HUES6 (cell line): Measurements from ENCODE around the gene CPTP.
A peak's percentile ranks its signal among the peaks of the same experiment; 100 is the strongest.

Experiments
- H3K27ac ChIP-seq: 2 replicates; pipeline ENCODE4 v1.7.0; 2013; ENCODE audit warnings: low read depth, mild to moderate bottlenecking, low read length, inconsistent platforms
- H3K27me3 ChIP-seq: 2 replicates; pipeline ENCODE4 v1.6.1; 2013; ENCODE audit warnings: low read length; ENCODE audit not compliant: control insufficient read depth, insufficient read depth
- H3K36me3 ChIP-seq: 2 replicates; pipeline ENCODE4 v1.6.1; 2013; ENCODE audit warnings: low read length; ENCODE audit not compliant: control insufficient read depth, insufficient read depth
- H3K4me1 ChIP-seq: 2 replicates; pipeline ENCODE4 v1.6.1; 2013; ENCODE audit warnings: low read length; ENCODE audit not compliant: control insufficient read depth, insufficient read depth
- H3K4me3 ChIP-seq: 2 replicates; pipeline ENCODE4 v1.5.1; 2013; ENCODE audit warnings: low read depth, low read length
- H3K9ac ChIP-seq: one replicate; pipeline ENCODE4 v1.6.1; 2013; ENCODE audit warnings: mild to moderate bottlenecking, low read length
- H3K9me3 ChIP-seq: 2 replicates; pipeline ENCODE4 v1.6.1; 2013; ENCODE audit warnings: low read depth, low read length; ENCODE audit not compliant: control insufficient read depth, insufficient read depth

Gene CPTP

DNA sequence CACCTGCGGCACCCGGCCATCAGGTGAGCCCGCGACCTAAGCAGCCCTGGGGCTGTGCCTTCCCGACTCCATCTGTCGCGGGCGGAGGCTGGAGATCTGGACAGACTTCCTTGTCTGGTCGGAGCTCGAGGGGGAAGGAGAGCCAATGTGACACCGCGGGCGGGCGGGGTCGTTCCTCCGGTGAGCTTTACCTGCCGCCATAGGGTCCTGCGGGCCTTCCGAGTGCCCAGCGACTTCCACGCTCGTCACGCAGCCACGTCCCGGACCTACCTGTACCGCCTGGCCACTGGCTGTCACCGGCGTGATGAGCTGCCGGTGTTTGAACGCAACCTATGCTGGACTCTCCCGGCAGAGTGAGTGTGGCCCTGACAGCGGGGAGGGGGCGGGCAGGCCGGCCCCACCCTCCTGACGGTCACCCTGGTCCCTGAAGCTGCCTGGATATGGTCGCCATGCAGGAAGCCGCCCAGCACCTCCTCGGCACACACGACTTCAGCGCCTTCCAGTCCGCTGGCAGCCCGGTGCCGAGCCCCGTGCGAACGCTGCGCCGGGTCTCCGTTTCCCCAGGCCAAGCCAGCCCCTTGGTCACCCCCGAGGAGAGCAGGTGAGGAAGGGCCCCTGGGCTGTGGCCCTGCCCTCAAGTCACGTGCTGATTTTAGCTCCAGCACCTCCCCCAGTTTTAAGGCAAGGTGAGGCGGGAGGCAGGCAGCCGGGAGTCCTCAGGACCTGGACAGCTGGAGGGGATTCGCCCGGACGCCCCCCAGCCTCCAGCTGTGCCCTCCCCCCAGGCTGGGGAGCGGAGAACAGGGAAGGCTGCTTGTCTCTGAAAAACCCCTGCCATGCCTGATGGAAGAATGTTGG is 15.1 kb upstream of the CPTP start:
- Histone ChIP-seq H3K9me3 (no peaks in the 10 kb centered on the region), H3K4me3 (peak overlapping the region; percentile 89), H3K27ac (peak overlapping the region; percentile 54; the same call in 1 of the 2 replicates), H3K36me3 (peaks cover 47% of the 10 kb centered on the region), H3K4me1 (peaks cover 38% of the 10 kb centered on the region), H3K27me3 (no peaks in the 10 kb centered on the region; the same call in 1 of the 2 replicates), H3K9ac (peak overlapping the region; percentile 83)

DNA sequence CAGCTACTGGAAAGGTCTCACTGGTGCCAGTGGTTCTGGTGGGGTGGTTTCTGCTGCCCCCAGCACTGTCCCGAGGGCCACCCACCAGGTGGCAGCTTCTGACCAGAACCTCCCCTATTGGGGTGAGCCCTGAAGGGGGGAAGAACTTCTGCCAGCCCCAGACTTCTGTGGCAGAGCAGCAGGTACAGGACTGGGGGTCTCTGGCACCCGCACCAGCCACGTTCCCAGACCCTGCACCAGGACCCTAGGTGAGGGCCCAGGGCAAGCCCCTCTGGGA is 14.6 kb upstream of the CPTP start:
- no peaks in the 10 kb centered on the region for H3K9me3 ChIP-seq
- H3K4me1 ChIP-seq: peaks cover 36% of the 10 kb centered on the region
- no peak overlapping the region for H3K27ac ChIP-seq
- no peaks in the 10 kb centered on the region; the same call in 1 of the 2 replicates for H3K27me3 ChIP-seq
- H3K4me3 ChIP-seq: peak overlapping the region; percentile 89
- H3K36me3 ChIP-seq: peaks cover 52% of the 10 kb centered on the region
- H3K9ac ChIP-seq: no peak overlapping the region

DNA sequence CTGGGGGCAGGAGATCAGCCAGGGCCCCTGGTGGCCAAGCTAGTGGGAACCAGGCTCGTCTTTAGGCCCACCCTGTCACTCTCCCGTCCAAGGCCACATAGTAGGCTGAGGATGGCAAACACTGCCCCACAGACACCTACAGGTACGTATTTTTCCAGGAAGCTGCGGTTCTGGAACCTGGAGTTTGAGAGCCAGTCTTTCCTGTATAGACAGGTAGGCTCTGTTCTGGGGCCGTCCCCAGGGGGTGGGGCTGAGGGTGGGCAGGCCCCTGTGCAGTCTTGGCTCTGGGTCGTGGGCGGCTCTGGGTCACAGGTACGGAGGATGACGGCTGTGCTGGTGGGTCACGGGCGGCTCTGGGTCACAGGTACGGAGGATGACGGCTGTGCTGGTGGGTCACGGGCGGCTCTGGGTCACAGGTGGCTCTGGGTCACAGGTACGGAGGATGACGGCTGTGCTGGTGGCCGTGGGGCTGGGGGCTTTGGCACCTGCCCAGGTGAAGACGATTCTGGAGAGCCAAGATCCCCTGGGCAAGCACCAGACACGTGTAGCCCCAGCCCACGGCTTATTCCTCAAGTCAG is 14.0 kb upstream of the CPTP start:
- peaks cover 55% of the 10 kb centered on the region for H3K36me3 ChIP-seq
- no peak overlapping the region for H3K4me3 ChIP-seq
- peaks cover 35% of the 10 kb centered on the region for H3K4me1 ChIP-seq
- no peaks in the 10 kb centered on the region for H3K9me3 ChIP-seq
- no peak overlapping the region for H3K27ac ChIP-seq
- no peak overlapping the region for H3K9ac ChIP-seq
- no peaks in the 10 kb centered on the region; the same call in 1 of the 2 replicates for H3K27me3 ChIP-seq

DNA sequence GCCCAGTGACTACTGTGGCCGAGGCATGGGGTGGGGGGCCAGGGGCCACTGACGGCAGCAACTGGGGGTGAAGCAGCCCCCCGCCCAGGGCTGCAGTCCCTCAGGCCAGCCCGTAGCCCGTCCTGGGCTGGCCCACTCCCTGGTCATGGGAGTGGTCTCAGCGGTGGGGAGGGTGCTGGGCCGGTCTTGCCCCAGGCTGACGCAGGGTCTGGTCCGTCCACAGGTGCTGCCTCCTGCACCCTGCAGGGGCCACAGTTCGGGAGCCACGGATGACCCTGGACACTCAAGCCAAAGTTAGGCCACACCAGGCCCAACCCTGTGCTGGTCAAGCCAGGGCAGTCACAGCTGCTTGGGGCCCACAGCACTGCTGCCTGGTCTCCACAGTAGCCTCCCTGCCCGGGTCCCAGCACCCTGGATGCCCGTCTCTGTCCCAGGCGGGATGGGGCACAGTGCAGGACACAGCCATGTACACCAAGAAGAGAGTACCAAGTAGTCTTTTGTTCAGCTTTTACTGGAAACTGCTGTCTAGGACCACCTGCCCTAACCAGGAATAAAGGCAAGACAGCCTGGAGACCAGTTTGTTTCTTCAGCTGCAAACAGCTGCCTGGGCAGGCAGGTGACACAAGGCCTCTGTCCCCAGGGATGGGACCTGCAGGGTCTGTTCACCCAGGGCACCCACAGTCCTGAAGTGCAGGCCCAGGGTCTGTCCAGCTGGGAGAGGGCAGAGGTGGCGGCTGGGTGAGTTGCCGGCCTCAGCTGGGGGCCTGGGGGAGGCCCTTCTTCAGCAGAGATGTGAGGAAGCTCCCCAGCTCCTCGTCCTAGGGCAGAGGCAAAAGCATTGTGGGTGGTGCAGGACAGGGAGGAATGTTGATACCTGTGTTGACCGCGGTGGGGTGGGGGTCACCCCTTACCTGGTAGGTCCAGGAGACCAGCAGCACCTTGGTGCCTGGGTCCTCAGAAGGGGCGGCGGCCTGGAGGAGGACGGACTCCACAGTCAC is 13.2 kb upstream of the CPTP start:
- Histone ChIP-seq H3K9ac (no peak overlapping the region), H3K4me3 (no peak overlapping the region), H3K9me3 (no peaks in the 10 kb centered on the region), H3K4me1 (peaks cover 34% of the 10 kb centered on the region), H3K27ac (no peak overlapping the region), H3K36me3 (peaks cover 55% of the 10 kb centered on the region), H3K27me3 (no peaks in the 10 kb centered on the region; the same call in 1 of the 2 replicates)

DNA sequence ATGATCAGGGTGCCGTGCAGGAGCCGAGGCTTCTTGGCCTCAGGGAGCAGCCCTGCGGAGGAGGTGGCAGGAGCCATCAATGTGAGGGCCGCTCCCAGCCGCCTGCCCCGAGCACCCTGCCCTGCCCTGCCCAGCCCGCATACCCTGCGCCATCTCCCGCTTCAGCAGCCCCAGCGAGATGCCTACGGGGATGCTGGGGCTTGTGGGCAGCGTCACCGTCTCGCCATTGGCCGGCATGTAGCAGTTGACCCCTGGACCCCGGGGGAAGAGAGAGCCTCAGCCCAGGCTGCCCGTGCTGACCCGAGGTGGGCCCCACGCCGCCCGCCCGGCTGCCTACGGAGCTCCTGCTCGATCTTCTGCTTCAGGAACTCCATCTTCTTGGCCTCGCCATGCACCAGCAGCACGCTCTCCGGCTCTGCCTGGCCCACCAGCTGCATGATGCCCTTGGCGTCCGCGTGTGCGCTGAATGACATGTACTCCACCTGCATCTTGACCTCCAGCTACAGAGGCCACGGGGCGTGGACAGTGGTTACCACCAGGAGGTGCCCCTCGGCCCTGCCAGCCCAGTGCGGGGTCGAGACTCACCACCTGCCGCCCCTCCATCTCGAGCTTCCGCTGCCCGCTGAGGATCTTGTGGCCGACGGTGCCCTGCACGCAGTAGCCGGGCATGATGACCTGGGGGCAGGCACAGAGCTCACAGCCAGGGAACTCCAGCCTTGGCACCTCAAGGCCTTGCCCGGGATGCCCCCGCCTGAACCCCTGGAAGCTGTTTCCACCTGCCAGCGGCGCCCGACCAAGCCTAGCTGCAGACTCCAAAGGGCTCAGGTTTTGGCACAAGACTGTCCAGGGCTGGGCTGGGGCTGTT is 11.9 kb upstream of the CPTP start:
- no peaks in the 10 kb centered on the region for H3K27me3 ChIP-seq
- H3K9ac ChIP-seq: no peak overlapping the region
- H3K9me3 ChIP-seq: no peaks in the 10 kb centered on the region
- no peak overlapping the region for H3K27ac ChIP-seq
- H3K4me1 ChIP-seq: peaks cover 25% of the 10 kb centered on the region
- peaks cover 60% of the 10 kb centered on the region for H3K36me3 ChIP-seq
- H3K4me3 ChIP-seq: no peak overlapping the region

DNA sequence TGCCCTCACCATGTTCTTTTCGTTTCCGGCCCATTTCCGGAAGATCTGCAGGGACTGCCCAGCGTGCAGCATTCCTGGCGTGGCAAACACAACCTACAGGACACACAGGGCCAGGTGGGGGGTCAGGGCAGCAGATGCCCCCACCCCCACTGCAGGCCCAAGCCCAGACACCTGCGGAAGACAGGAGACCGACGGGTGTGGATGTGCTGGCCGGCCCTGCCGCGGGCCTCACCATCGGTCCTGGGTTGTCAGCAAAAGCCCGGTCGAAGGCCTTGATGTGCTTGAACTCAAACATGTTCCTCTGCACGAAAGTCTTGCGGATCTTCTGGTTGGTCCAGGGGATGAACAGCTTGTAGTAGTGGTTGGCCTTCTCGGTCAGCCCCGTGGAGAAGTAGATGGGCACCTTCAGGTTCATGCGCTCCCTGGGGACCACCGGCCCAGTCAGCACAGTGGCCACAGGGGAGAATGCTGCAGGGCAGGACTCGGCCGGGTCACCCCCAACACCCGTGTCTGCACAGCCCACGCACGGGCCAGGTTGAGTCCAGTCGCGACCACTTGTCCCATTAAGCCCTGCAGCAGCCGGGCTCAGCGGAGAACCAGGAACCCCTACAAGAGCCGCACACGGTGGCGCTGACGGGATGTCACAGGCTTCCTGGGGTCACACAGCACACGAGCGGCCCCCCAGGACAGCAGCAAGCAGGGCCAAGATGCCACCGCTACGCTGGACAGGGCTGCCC is 10.9 kb upstream of the CPTP start:
- no peak overlapping the region for H3K27ac ChIP-seq
- H3K9me3 ChIP-seq: no peaks in the 10 kb centered on the region
- no peak overlapping the region for H3K9ac ChIP-seq
- H3K4me3 ChIP-seq: no peak overlapping the region
- H3K4me1 ChIP-seq: peaks cover 31% of the 10 kb centered on the region
- no peaks in the 10 kb centered on the region for H3K27me3 ChIP-seq
- peaks cover 67% of the 10 kb centered on the region for H3K36me3 ChIP-seq

DNA sequence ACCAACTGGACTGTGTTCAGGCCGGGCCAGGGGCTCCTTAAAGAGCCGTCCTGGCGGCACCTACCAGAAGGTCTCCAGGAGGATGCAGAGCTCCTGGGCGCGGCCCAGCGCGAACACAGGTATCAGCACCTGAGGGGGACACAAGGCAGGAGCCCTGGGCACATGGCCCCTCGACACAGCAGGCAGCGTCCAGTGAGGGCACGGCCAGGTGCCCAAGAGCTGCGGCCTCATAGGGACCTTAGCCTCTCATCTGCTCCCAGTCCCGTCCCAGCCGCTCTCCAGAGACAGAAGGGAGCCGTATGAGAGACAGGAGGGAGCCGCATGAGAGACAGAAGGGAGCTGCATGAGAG is 10.4 kb upstream of the CPTP start:
- H3K9me3 ChIP-seq: no peaks in the 10 kb centered on the region
- peaks cover 31% of the 10 kb centered on the region for H3K4me1 ChIP-seq
- no peak overlapping the region for H3K27ac ChIP-seq
- H3K36me3 ChIP-seq: peaks cover 73% of the 10 kb centered on the region
- no peak overlapping the region for H3K9ac ChIP-seq
- no peaks in the 10 kb centered on the region for H3K27me3 ChIP-seq
- H3K4me3 ChIP-seq: no peak overlapping the region

DNA sequence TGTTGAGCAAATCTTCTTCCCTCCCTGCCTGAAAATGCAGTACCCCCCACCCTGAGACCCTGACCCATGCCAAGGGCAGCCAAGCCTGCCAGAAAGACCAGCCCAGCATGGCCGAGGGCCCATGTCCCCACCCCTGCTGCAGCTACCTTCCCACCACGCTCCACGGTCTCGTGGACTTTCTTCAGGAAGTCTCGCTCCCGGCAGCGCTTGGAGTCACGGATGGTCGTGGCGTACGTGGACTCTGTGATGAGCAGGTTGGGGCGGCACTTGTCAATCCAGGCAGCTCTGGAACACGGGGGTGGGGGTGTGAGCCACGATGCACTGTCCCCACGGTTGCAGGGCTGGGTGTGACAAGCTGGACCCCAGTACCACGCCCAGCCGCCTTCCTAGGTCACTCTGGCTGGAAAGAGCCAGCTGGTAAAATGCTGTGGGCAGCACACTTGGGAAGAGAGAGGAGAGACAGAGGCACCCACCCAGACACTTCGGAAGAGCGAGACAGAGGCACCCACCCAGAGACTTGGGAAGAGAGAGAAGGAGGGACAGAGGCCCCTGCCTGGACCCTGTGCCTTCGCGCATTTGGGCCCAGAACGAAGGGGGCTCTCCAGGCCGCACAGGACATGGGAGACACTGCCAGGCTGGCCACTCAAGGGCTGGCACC is 9.8 kb upstream of the CPTP start:
- H3K27ac ChIP-seq: 0 out of 2 replicates have a peak overlapping the region, but pooled peaks have one; percentile 27

DNA sequence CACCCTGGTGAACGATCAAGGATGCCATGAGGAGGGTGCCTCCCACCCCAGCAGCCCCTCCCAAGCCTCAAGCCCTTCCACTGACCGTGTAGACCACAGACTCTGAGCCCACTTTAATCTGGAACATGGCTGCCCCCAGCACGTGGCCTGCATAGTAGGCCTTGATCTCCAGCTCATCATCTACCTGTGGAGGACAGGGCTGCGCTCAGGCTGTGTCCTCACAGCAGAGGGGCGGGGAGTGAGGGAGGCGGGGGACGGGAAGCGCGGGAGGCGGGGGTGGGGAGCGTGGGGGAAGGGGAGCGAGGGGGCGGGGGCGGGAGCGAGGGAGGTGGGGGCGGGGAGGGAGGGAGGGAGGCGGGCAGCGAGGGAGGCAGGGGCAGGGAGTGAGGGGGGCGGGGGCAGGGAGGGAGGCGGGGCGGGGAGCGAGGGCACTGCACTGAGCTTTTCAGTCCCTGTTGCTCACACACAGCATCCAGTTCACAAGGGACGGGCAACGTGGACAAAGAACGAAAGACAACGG is 9.1 kb upstream of the CPTP start:
- H3K27ac ChIP-seq: 0 out of 2 replicates have a peak overlapping the region, but pooled peaks have one; percentile 27
- H3K36me3 ChIP-seq: peaks cover 78% of the 10 kb centered on the region
- H3K9ac ChIP-seq: peak overlapping the region; percentile 50

More for the DNA sequence above, 9.8 kb upstream of the CPTP start:
- no peaks in the 10 kb centered on the region for H3K9me3 ChIP-seq
- peak overlapping the region; percentile 50 for H3K9ac ChIP-seq
- peaks cover 78% of the 10 kb centered on the region for H3K36me3 ChIP-seq
- H3K4me3 ChIP-seq: no peak overlapping the region
- peaks cover 25% of the 10 kb centered on the region for H3K4me1 ChIP-seq
- H3K27me3 ChIP-seq: no peaks in the 10 kb centered on the region

More for the DNA sequence above, 9.1 kb upstream of the CPTP start:
- H3K4me3 ChIP-seq: no peak overlapping the region
- no peaks in the 10 kb centered on the region for H3K9me3 ChIP-seq
- H3K4me1 ChIP-seq: peaks cover 20% of the 10 kb centered on the region
- H3K27me3 ChIP-seq: no peaks in the 10 kb centered on the region
